HCT116 (cell line): ENCODE measurements around the gene SLC39A12. TPM values are rescaled to one million over a fixed set of nuclear protein-coding genes. Genes with fewer than 3 reads are reported as not detected.
A peak's percentile ranks its signal among the peaks of the same experiment; 100 is the strongest.

Experiments
- ATAC-seq: fragments of 200-7000 bp; cut with Tn5 transposase; 2 replicates; pipeline ENCODE4 v1.9.1; 2020; ENCODE audit warnings: mild to moderate bottlenecking, moderate library complexity
- BruUV-seq: library from RNA; stranded (reverse); fragments of 400-500 nt; replicated peaks from 2 replicates; lab custom pipeline; 2021; lab: Mats Ljungman, UMichigan
- CTCF ChIA-PET: fragments of 300-600 bp; sonication (Branson Sonifier 250); formaldehyde crosslinking; loops from one replicate; lab custom pipeline; 2021; ENCODE audit warnings: antibody characterized with exemption; lab: Charles Lee
- POLR2A ChIA-PET: fragments of 300-600, 350-600 bp; sonication (Branson Sonifier 250); formaldehyde crosslinking; loops from one replicate; lab custom pipeline; 2021; ENCODE audit warnings: antibody characterized with exemption; lab: Charles Lee
- RAD21 ChIA-PET, 2 experiments: fragments of 300-600 bp; sonication (Branson Sonifier 250); formaldehyde crosslinking; loops; one replicate each; lab custom pipeline; 2023; ENCODE audit warnings: low total read pairs in 2 of 2; ENCODE audit not compliant: uncharacterized antibody in 2 of 2, unreplicated experiment in 2 of 2, low non-redundant PET in 1 of 2; lab: Charles Lee
- DNase-seq: peaks from one replicate; pipeline ENCODE4 v3.0.0-alpha.2; 2010; ENCODE audit warnings: low read depth, low spot score
- H2AFZ ChIP-seq: fragments of 200-600 bp; shearing (Covaris generic), sonication (generic); 2 replicates; pipeline ENCODE4 v1.6.1; 2017; ENCODE audit warnings: low read depth, mixed run types, mixed read lengths, antibody characterized with exemption, low read length; ENCODE audit not compliant: poor library complexity, severe bottlenecking
- H3K27ac ChIP-seq: 2 replicates; pipeline ENCODE4 v1.5.1; 2012; ENCODE audit warnings: low read depth, low read length
- H3K27me3 ChIP-seq: fragments of 200-600 bp; sonication (generic); 2 replicates; pipeline ENCODE4 v1.6.1; 2016; ENCODE audit warnings: mixed run types, low read length, mixed read lengths; ENCODE audit not compliant: insufficient read depth
- H3K36me3 ChIP-seq, 2 experiments: fragments of 200-500 bp in 1 of 2; fragments of 200-600 bp in 1 of 2; sonication (Bioruptor generic) in 1 of 2; sonication (generic) in 1 of 2; 2 replicates each; pipeline versions ENCODE4 v1.5.1 to v1.6.1; 2014 to 2016; ENCODE audit warnings: low read length in 2 of 2, inconsistent platforms in 1 of 2, mixed read lengths in 1 of 2, mixed run types in 1 of 2; ENCODE audit not compliant: insufficient read depth in 2 of 2, control insufficient read depth in 1 of 2
- H3K4me1 ChIP-seq, 2 experiments: fragments of 200-600 bp in 1 of 2; sonication (generic) in 1 of 2; 2 replicates each; pipeline versions ENCODE4 v1.5.1 to v1.6.1; 2012 to 2017; ENCODE audit warnings: low read length in 2 of 2, inconsistent platforms in 1 of 2, mild to moderate bottlenecking in 1 of 2, mixed read lengths in 1 of 2, mixed run types in 1 of 2, moderate library complexity in 1 of 2; ENCODE audit not compliant: insufficient read depth in 2 of 2, control insufficient read depth in 1 of 2
- H3K4me2 ChIP-seq: fragments of 200-600 bp; sonication (generic); 2 replicates; pipeline ENCODE4 v1.6.1; 2017; ENCODE audit warnings: mixed run types, low read length, mixed read lengths
- H3K4me3 ChIP-seq, 2 experiments: fragments of 200-600 bp in 1 of 2; sonication (generic) in 1 of 2; replicated peaks in 1 of 2; 2 replicates each; pipeline ENCODE4 v1.5.1; 2011 to 2016; ENCODE audit warnings: low read length in 2 of 2, control low read depth in 1 of 2, low read depth in 1 of 2, mild to moderate bottlenecking in 1 of 2, mixed read lengths in 1 of 2, mixed run types in 1 of 2
- H3K79me2 ChIP-seq: fragments of 200-600 bp; sonication (generic); 2 replicates; pipeline ENCODE4 v1.6.1; 2017; ENCODE audit warnings: mild to moderate bottlenecking, mixed run types, low read length, moderate library complexity, mixed read lengths; ENCODE audit not compliant: insufficient read depth
- H3K9ac ChIP-seq: fragments of 200-600 bp; sonication (generic); 2 replicates; pipeline ENCODE4 v1.6.1; 2016; ENCODE audit warnings: low read length, mixed read lengths
- H3K9me2 ChIP-seq: fragments of 200-600 bp; sonication (generic), shearing (Covaris generic); 2 replicates; pipeline ENCODE4 v1.6.1; 2017; ENCODE audit warnings: mixed run types, mild to moderate bottlenecking, moderate library complexity; ENCODE audit not compliant: insufficient read depth
- H3K9me3 ChIP-seq, 2 experiments: fragments of 200-500 bp in 1 of 2; fragments of 200-600 bp in 1 of 2; sonication (Bioruptor generic) in 1 of 2; sonication (generic) in 1 of 2; 2 replicates each; pipeline ENCODE4 v1.6.1; 2014 to 2017; ENCODE audit warnings: low read length in 2 of 2, mixed read lengths in 2 of 2, inconsistent platforms in 1 of 2, low read depth in 1 of 2, mild to moderate bottlenecking in 1 of 2, mixed run types in 1 of 2, moderate library complexity in 1 of 2; ENCODE audit not compliant: control insufficient read depth in 1 of 2, insufficient read depth in 1 of 2
- H4K20me1 ChIP-seq: fragments of 200-600 bp; sonication (generic), shearing (Covaris generic); 2 replicates; pipeline ENCODE4 v1.6.1; 2017; ENCODE audit warnings: mixed run types, mild to moderate bottlenecking, moderate library complexity; ENCODE audit not compliant: insufficient read depth
- ATF3 ChIP-seq: IDR thresholded peaks from 2 replicates; pipeline ENCODE4 v1.6.1; 2012
- CBX3 ChIP-seq: IDR thresholded peaks from 2 replicates; pipeline ENCODE4 v1.6.1; 2012; ENCODE audit warnings: low read depth
- CEBPB ChIP-seq: IDR thresholded peaks from 2 replicates; pipeline ENCODE4 v1.6.1; 2012; ENCODE audit warnings: low read depth
- CTCF ChIP-seq, 3 experiments: fragments of 200-600 bp in 1 of 3; sonication (generic) in 1 of 3; IDR thresholded peaks in 2 of 3; conservative IDR thresholded peaks in 1 of 3; 2 replicates each; pipeline ENCODE4 v1.5.1; 2012 to 2017; ENCODE audit warnings: low read depth in 2 of 3, low read length in 2 of 3, antibody characterized with exemption in 1 of 3, borderline replicate concordance in 1 of 3, control low read depth in 1 of 3, mild to moderate bottlenecking in 1 of 3, mixed read lengths in 1 of 3, mixed run types in 1 of 3, moderate library complexity in 1 of 3; ENCODE audit not compliant: insufficient read depth in 1 of 3
- ELF1 ChIP-seq: IDR thresholded peaks from 2 replicates; pipeline ENCODE4 v1.6.1; 2012; ENCODE audit warnings: low read depth, borderline replicate concordance
- EZH2 ChIP-seq: fragments of 200-600 bp; sonication (generic); IDR thresholded peaks from 2 replicates; pipeline ENCODE4 v1.6.1; 2017; ENCODE audit warnings: antibody characterized with exemption, mixed run types
- EZH2phosphoT487 ChIP-seq: fragments of 200-600 bp; IDR thresholded peaks from 2 replicates; pipeline ENCODE4 v1.6.1; 2018; ENCODE audit warnings: antibody characterized with exemption, borderline replicate concordance
- FOSL1 ChIP-seq: IDR thresholded peaks from 2 replicates; pipeline ENCODE4 v1.6.1; 2012; ENCODE audit warnings: low read depth
- JUND ChIP-seq: IDR thresholded peaks from 2 replicates; pipeline ENCODE4 v1.6.1; 2012
- POLR2A ChIP-seq: IDR thresholded peaks from 2 replicates; pipeline ENCODE4 v1.7.0; 2011; ENCODE audit warnings: borderline replicate concordance; ENCODE audit not compliant: insufficient read depth, insufficient read length; ENCODE audit errors: extremely low read depth
- POLR2AphosphoS5 ChIP-seq: IDR thresholded peaks from 2 replicates; pipeline ENCODE4 v1.6.1; 2011; ENCODE audit warnings: mild to moderate bottlenecking, low read depth, low read length, moderate library complexity
- RAD21 ChIP-seq: IDR thresholded peaks from 2 replicates; pipeline ENCODE4 v1.6.1; 2012; ENCODE audit warnings: low read depth, mild to moderate bottlenecking
- SIN3A ChIP-seq: IDR thresholded peaks from 2 replicates; pipeline ENCODE4 v1.6.1; 2012; ENCODE audit warnings: low read depth
- SP1 ChIP-seq: IDR thresholded peaks from 2 replicates; pipeline ENCODE4 v1.6.1; 2012; ENCODE audit warnings: low read depth
- TCF7L2 ChIP-seq: IDR thresholded peaks from 2 replicates; pipeline ENCODE4 v1.7.0; 2011; ENCODE audit warnings: borderline replicate concordance, inconsistent platforms; ENCODE audit not compliant: insufficient read depth, insufficient read length; ENCODE audit errors: extremely low read depth
- YY1 ChIP-seq: IDR thresholded peaks from 2 replicates; pipeline ENCODE4 v1.6.1; 2011; ENCODE audit warnings: low read length, low read depth, moderate library complexity, mild to moderate bottlenecking; ENCODE audit not compliant: insufficient replicate concordance; ENCODE audit errors: extremely low read depth
- ZBTB33 ChIP-seq: IDR thresholded peaks from 2 replicates; pipeline ENCODE4 v1.6.1; 2011; ENCODE audit warnings: mild to moderate bottlenecking, low read length, moderate library complexity; ENCODE audit not compliant: insufficient replicate concordance; ENCODE audit errors: extremely low read depth
- ZFX ChIP-seq: fragments of 450-650 bp; IDR thresholded peaks from 2 replicates; pipeline ENCODE4 v1.6.1; 2017
- ZNF274 ChIP-seq: fragments of 200-500 bp; sonication (Bioruptor generic); IDR thresholded peaks from 2 replicates; pipeline ENCODE4 v1.6.1; 2014; ENCODE audit warnings: mild to moderate bottlenecking, low read depth, low read length, inconsistent platforms
- intact Hi-C: fragments of 100-400 bp; cut with micrococcal nuclease; formaldehyde crosslinking; loops from 2 replicates; pipeline ENCODE4 v1.10.0; 2022
- total RNA-seq: library from RNA; stranded (reverse); gene quantifications from one replicate; pipeline ENCODE4 v1.2.1, GENCODE V29; 2021; ENCODE audit not compliant: unreplicated experiment

The SLC39A12 gene
- total RNA-seq, 1 experiment from 2014 or later, result not detected

GRCh38 chr10:17984056-17984455 is 32.3 kb downstream of the SLC39A12 start:
- Histone ChIP-seq H3K4me2 (peak overlapping the region; percentile 46), H3K4me3 (no peak overlapping the region), H3K79me2 (no peaks in the 10 kb centered on the region), H3K9ac (no peak overlapping the region), H3K36me3 (no peaks in the 10 kb centered on the region), H3K27me3 (0 out of 2 replicates have a peak, but pooled peaks cover 11% of the 10 kb centered on the region), H3K9me3 (no peaks in the 10 kb centered on the region), H2AFZ (no peak overlapping the region), H4K20me1 (no peaks in the 10 kb centered on the region), H3K27ac (no peak overlapping the region), H3K4me1 (peaks cover 29% of the 10 kb centered on the region in 2 experiments), H3K9me2 (no peaks in the 10 kb centered on the region)
- DNase-seq (peak; percentile 46), ATAC-seq (peak; percentile 78)
- peak; percentile 34 for TF ChIP-seq SP1
- TF ChIP-seq ZFX, result no peak
- no peak for TF ChIP-seq TCF7L2
- TF ChIP-seq ATF3, result no peak
- no peak for TF ChIP-seq ZBTB33
- no peak for TF ChIP-seq YY1
- TF ChIP-seq EZH2, result no peak
- TF ChIP-seq CTCF (IDR thresholded peaks at IDR 0.05 in 2 of 3, conservative IDR thresholded peaks at IDR 0.05 in 1 of 3; ENCODE audit: borderline replicate concordance in 1 of 3, insufficient read depth in 1 of 3, low read depth in 2 of 3, low read length in 2 of 3), result no peak
- peak; percentile 62 for TF ChIP-seq JUND
- TF ChIP-seq RAD21, result no peak
- TF ChIP-seq EZH2phosphoT487, result no peak
- peak; percentile 67 for TF ChIP-seq FOSL1
- no peak for TF ChIP-seq SIN3A
- TF ChIP-seq CBX3, result no peak
- no peak for TF ChIP-seq ZNF274
- no peak for TF ChIP-seq POLR2AphosphoS5
- TF ChIP-seq ELF1, result no peak
- TF ChIP-seq POLR2A, result no peak
- peak; percentile 77 for TF ChIP-seq CEBPB
- BruUV-seq, result no TSS peak
- ChIA-PET CTCF (no interaction called here), RAD21 (no interaction called here), POLR2A (no interaction called here)
- intact Hi-C loops, result no loop called here
